DMS53 (cell line): ENCODE measurements around the gene CXCL10.
A peak's percentile ranks its signal among the peaks of the same experiment; 100 is the strongest.

Source experiments
- DNase-seq: peaks from one replicate; lab custom pipeline; 2025; lab: John Stamatoyannopoulos, UW

Gene CXCL10

DNA sequence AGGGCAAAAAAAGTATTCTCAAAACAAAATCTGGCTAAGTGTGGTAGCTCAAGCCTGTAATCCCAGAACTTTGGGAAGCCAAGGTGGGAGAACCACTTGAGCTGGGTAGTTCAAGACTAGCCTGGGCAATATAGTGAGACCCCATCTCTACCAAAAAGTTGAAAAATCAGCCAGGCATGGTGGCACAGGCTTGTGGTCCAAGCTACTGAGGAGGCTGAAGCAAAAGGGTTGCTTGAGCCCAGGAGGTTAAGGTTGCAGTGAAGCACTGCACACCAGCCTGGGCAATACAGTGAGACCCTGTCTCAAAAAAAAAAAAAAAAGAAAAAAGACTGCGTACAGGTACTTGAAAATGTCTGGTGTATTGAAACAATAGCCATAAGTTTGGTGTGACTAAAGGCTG lies 30.8 kb downstream of the CXCL10 start:
- no peak for DNase-seq

- peak; percentile 18 for DNase-seq
Measured at GRCh38 chr4:75989846-75990528, 33.3 kb downstream of the CXCL10 start.

DNA sequence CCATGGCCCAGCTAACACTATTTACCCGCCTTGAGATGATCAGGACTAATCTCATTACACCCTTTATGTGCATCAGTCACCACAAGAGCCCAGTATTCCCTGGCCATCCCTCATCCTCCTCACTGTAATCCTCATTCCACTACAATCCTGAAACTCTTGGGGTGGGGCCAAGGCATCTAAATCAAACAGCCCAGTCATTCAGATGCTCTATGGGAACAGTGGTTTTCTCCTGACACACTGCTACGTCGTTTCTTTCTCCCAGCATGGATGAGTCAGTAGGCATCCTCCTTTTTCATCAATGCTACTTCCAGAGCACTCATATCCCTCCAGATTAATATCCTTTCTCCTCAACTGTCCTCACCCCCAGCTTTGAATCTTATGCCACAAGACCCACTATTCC lies 38.2 kb downstream of the CXCL10 start:
- DNase-seq, result no peak

DNA sequence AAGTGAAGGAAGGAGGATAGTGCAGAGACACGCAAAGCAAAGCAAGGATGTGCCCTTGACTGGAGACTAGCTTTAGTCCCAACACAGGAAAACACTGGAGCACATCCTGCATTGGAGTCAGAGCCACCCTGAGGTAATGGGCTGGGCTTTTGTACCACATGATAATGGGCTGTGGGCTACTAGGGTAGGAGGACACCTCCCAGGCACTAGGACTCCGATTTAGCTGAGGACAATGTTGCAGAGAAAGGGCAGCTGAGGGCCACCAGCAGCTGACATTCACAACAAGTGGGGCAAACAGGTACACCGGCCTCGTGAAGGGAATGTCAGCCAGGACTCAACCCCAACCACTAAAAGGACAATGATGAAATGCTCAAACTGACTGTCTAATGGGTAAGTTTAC lies 42.7 kb downstream of the CXCL10 start:
- no peak for DNase-seq

DNA sequence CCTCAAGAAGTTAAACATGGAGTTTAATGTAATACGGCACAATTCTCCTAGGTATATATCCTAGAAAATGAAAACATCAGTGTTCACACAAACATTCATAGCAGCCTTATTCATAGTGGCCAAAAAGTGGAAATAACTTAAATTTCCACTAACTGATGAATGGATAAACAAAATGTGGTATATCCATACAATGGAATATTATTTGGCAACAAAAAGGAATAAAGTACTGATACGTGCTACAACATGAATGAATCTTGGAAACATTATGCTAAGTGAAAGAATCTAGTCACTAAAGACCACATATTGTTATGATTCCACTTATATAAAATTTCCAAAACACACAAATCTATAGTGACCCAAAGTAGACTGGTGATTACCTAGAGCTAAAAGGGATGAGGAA lies 47.1 kb downstream of the CXCL10 start:
- DNase-seq, result no peak

GRCh38 chr4:75973766-75974165 lies 49.5 kb downstream of the CXCL10 start:
- no peak for DNase-seq
